Natural killer cell (primary cell): ENCODE results near the gene SCN10A. TPM values are rescaled to one million over a fixed set of nuclear protein-coding genes. Genes with fewer than 3 reads are reported as not detected.
A peak's percentile ranks its signal among the peaks of the same experiment; 100 is the strongest.

ENCODE experiments used
- ATAC-seq, 3 donors: fragments of 150-1000 bp in 2 of 3; fragments of 200-7000 bp in 1 of 3; cut with Tn5 transposase; 1 replicate in 1 of 3; 2 replicates in 2 of 3; pipeline ENCODE4 v1.10.0; 2021; ENCODE audit warnings: mild to moderate bottlenecking in 2 of 3, moderate library complexity in 2 of 3
- DNase-seq, 2 donors: peaks; one replicate each; pipeline versions ENCODE4 v3.0.0 to v3.0.0-alpha.2; 2013 to 2021; ENCODE audit warnings: mixed read lengths in 1 of 2
- H3K27ac ChIP-seq: one replicate; pipeline ENCODE4 v1.5.1; 2013; ENCODE audit warnings: mild to moderate bottlenecking, low read length
- H3K27me3 ChIP-seq: one replicate; pipeline ENCODE4 v1.6.1; 2013; ENCODE audit warnings: low read length; ENCODE audit not compliant: control insufficient read depth, insufficient read depth
- H3K36me3 ChIP-seq: one replicate; pipeline ENCODE4 v1.6.1; 2013; ENCODE audit warnings: low read length; ENCODE audit not compliant: control insufficient read depth, insufficient read depth
- H3K4me1 ChIP-seq: one replicate; pipeline ENCODE4 v1.6.1; 2013; ENCODE audit warnings: low read length; ENCODE audit not compliant: control insufficient read depth, insufficient read depth
- H3K4me3 ChIP-seq: one replicate; pipeline ENCODE4 v1.5.1; 2013; ENCODE audit warnings: low read length
- H3K9me3 ChIP-seq: one replicate; pipeline ENCODE4 v1.6.1; 2013; ENCODE audit warnings: low read length; ENCODE audit not compliant: control insufficient read depth, insufficient read depth
- H3K27ac Mint-ChIP-seq, 2 donors: one replicate each; pipeline ENCODE4 v1.8.0; 2022; ENCODE audit warnings: mild to moderate bottlenecking in 2 of 2, mixed read lengths in 2 of 2, moderate library complexity in 1 of 2
- H3K27me3 Mint-ChIP-seq, 2 donors: one replicate each; pipeline ENCODE4 v1.8.0; 2022; ENCODE audit warnings: low read depth in 2 of 2, mixed read lengths in 2 of 2
- H3K36me3 Mint-ChIP-seq: one replicate; pipeline ENCODE4 v1.8.0; 2022; ENCODE audit warnings: mixed read lengths
- H3K4me1 Mint-ChIP-seq, 2 donors: one replicate each; pipeline ENCODE4 v1.8.0; 2022; ENCODE audit warnings: mixed read lengths in 2 of 2
- H3K4me3 Mint-ChIP-seq: one replicate; pipeline ENCODE4 v1.8.0; 2022; ENCODE audit warnings: mild to moderate bottlenecking, moderate library complexity, mixed read lengths
- H3K9me3 Mint-ChIP-seq, 2 donors: one replicate each; pipeline ENCODE4 v1.8.0; 2022; ENCODE audit warnings: mixed read lengths in 2 of 2
- CTCF ChIP-seq: fragments of 200-600 bp; IDR thresholded peaks from one replicate; pipeline ENCODE4 v1.8.0; 2022; ENCODE audit warnings: antibody characterized with exemption
- WGBS: methylation state at CpG from one replicate; pipeline ENCODE4 v1.1.7; 2013; ENCODE audit warnings: missing lambda C conversion rate; ENCODE audit not compliant: insufficient coverage; 5-methylcytosine and 5-hydroxymethylcytosine counted together
- intact Hi-C: fragments of 100-400 bp; cut with micrococcal nuclease; formaldehyde crosslinking; loops from one replicate; pipeline ENCODE4 v1.14.2; 2022
- total RNA-seq, 4 donors: library from RNA; stranded (reverse); fragments of 120-200 nt in 1 of 4; gene quantifications; one replicate each; pipeline versions ENCODE4 v1.2.3 to v1.2.4, GENCODE V29; 2013 to 2022

SCN10A gene
- total RNA-seq, 3 donors from 2014 or later (not counting 1 experiment from before 2014, with no cell fraction given): not detected

- no peak overlapping the region for H3K4me3 Mint-ChIP-seq
- no peak overlapping the region for H3K27ac Mint-ChIP-seq
- 75% methylated on average over 4 of the region's 4 CpGs for WGBS
- no peaks in the 10 kb centered on the region for H3K4me1 ChIP-seq
- peaks cover 3 to 4% of the 10 kb centered on the region in 2 donors for H3K9me3 Mint-ChIP-seq
- no peak overlapping the region for H3K27ac ChIP-seq
- intact Hi-C loops: no loop called here
- H3K36me3 ChIP-seq: no peaks in the 10 kb centered on the region
- H3K36me3 Mint-ChIP-seq: peaks cover 8% of the 10 kb centered on the region
- no peaks in the 10 kb centered on the region for H3K4me1 Mint-ChIP-seq
- H3K4me3 ChIP-seq: no peak overlapping the region
- no peaks in the 10 kb centered on the region for H3K27me3 ChIP-seq
- H3K27me3 Mint-ChIP-seq: peaks cover 8 to 21% of the 10 kb centered on the region in 2 donors
- ATAC-seq (no peak), DNase-seq (peak in 1 of 2 donors; percentile 10)
- H3K9me3 ChIP-seq: peaks cover 12% of the 10 kb centered on the region
- TF ChIP-seq CTCF: no peak
These were observed 153.5 kb downstream of the SCN10A start for GRCh38 chr3:38662544-38662943.

DNA sequence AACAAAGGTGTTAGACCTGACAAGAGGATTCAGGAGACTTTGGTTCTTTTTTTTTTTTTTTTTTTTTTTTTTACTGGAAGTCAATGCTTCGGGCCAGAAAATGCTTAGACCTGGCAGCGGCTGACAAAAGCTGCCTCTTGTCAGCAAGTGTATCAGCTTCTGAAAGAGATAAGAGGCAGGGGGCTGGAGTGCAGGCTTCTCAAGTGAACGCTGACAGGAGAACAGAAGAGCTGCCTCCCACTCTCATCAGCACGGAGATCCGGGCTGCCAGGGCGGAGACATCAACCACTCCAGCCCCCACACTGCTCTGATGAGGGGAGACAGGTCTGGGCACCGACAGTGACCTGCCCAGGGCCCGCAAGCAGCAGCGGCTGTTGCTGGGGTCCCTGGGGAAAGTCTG, 157.2 kb downstream of the SCN10A start:
- no peak for ATAC-seq
- peaks cover 8% of the 10 kb centered on the region for H3K36me3 Mint-ChIP-seq
- H3K27me3 Mint-ChIP-seq: peaks cover 15 to 21% of the 10 kb centered on the region in 2 donors
- H3K4me1 Mint-ChIP-seq: peaks cover 0 to 4% of the 10 kb centered on the region in 2 donors
- H3K36me3 ChIP-seq: no peaks in the 10 kb centered on the region
- H3K27me3 ChIP-seq: no peaks in the 10 kb centered on the region
- H3K9me3 Mint-ChIP-seq: peaks cover 3 to 4% of the 10 kb centered on the region in 2 donors
- no peak for TF ChIP-seq CTCF
- H3K9me3 ChIP-seq: peaks cover 12% of the 10 kb centered on the region
- intact Hi-C loops: loop anchor here (10.0 kb wide), 1 partner anchor 164 kb away; the partner anchor contains the start of gene EXOG
- H3K27ac ChIP-seq: no peak overlapping the region
- no peak overlapping the region for H3K27ac Mint-ChIP-seq
- no peak for DNase-seq
- H3K4me3 ChIP-seq: no peak overlapping the region
- H3K4me1 ChIP-seq: no peaks in the 10 kb centered on the region
- WGBS: 60% methylated on average over 9 of the region's 9 CpGs
- no peak overlapping the region for H3K4me3 Mint-ChIP-seq

GRCh38 chr3:38657369-38657768, 158.6 kb downstream of the SCN10A start:
- no peak for TF ChIP-seq CTCF
- no peak overlapping the region for H3K4me3 ChIP-seq
- no peaks in the 10 kb centered on the region for H3K27me3 ChIP-seq
- intact Hi-C loops: loop anchor here (10.0 kb wide), 1 partner anchor 163 kb away; the partner anchor contains the start of gene EXOG
- ATAC-seq: no peak
- H3K27ac Mint-ChIP-seq: no peak overlapping the region
- H3K9me3 Mint-ChIP-seq: peaks cover 3 to 4% of the 10 kb centered on the region in 2 donors
- no peak for DNase-seq
- WGBS: 70% methylated on average over 5 of the region's 5 CpGs
- H3K9me3 ChIP-seq: peaks cover 9% of the 10 kb centered on the region
- H3K4me1 Mint-ChIP-seq: peaks cover 0 to 4% of the 10 kb centered on the region in 2 donors
- H3K27ac ChIP-seq: no peak overlapping the region
- no peaks in the 10 kb centered on the region for H3K36me3 Mint-ChIP-seq
- no peaks in the 10 kb centered on the region for H3K4me1 ChIP-seq
- no peaks in the 10 kb centered on the region for H3K36me3 ChIP-seq
- no peak overlapping the region for H3K4me3 Mint-ChIP-seq
- H3K27me3 Mint-ChIP-seq: peaks cover 17 to 25% of the 10 kb centered on the region in 2 donors
